Endothelial cell of umbilical vein (primary cell): Measurements from ENCODE around the gene KRT34. TPM values are rescaled to one million over a fixed set of nuclear protein-coding genes. Genes with fewer than 3 reads are reported as not detected.

Experiments
- BruUV-seq: library from RNA; stranded (reverse); fragments of 400-500 nt; replicated peaks from 2 replicates; lab custom pipeline; 2021; lab: Mats Ljungman, UMichigan
- CTCF ChIA-PET: fragments of 300-600, 350-600 bp; sonication (Branson Sonifier 250); formaldehyde crosslinking; loops from one replicate; lab custom pipeline; 2021; ENCODE audit warnings: antibody characterized with exemption, inconsistent platforms; lab: Charles Lee
- POLR2A ChIA-PET: fragments of 300-600, 350-600 bp; sonication (Branson Sonifier 250); formaldehyde crosslinking; loops from one replicate; lab custom pipeline; 2021; ENCODE audit warnings: antibody characterized with exemption, inconsistent platforms; lab: Charles Lee
- DNase-seq: peaks from one replicate; pipeline ENCODE4 v3.0.0-alpha.2; 2011; ENCODE audit warnings: low read depth, low spot score
- FAIRE-seq: peaks from 2 replicates; lab custom pipeline; 2011; peaks lifted over from hg19 to GRCh38; lab: Jason Lieb, UNC
- H2AFZ ChIP-seq: 2 replicates; pipeline ENCODE4 v1.6.0; 2012; ENCODE audit warnings: low read depth, low read length, control low read depth, inconsistent platforms
- H3K27ac ChIP-seq: 2 replicates; pipeline ENCODE4 v1.5.1; 2011; ENCODE audit warnings: low read depth, mild to moderate bottlenecking, control low read depth, low read length, moderate library complexity; ENCODE audit not compliant: insufficient read depth
- H3K27me3 ChIP-seq, 2 experiments: 2 replicates each; pipeline versions ENCODE4 v1.6.0 to v1.6.1; 2011; ENCODE audit warnings: low read length in 2 of 2, mixed read lengths in 1 of 2; ENCODE audit not compliant: control insufficient read depth in 2 of 2, insufficient read depth in 2 of 2
- H3K36me3 ChIP-seq, 2 experiments: 2 replicates in 1 of 2; 3 replicates in 1 of 2; pipeline ENCODE4 v1.5.1; 2011; ENCODE audit warnings: low read length in 2 of 2, mild to moderate bottlenecking in 1 of 2, moderate library complexity in 1 of 2; ENCODE audit not compliant: control insufficient read depth in 2 of 2, insufficient read depth in 2 of 2; ENCODE audit errors: extremely low read depth in 1 of 2
- H3K4me1 ChIP-seq: 3 replicates; pipeline ENCODE4 v1.5.1; 2011; ENCODE audit warnings: mild to moderate bottlenecking, low read length; ENCODE audit not compliant: control insufficient read depth, insufficient read depth; ENCODE audit errors: extremely low read depth
- H3K4me2 ChIP-seq: 2 replicates; pipeline ENCODE4 v1.6.1; 2011; ENCODE audit warnings: low read length, control low read depth, mixed read lengths; ENCODE audit not compliant: insufficient read depth
- H3K4me3 ChIP-seq, 3 experiments: fragments of 200-600 bp in 1 of 3; sonication (generic), shearing (Covaris generic) in 1 of 3; replicated peaks in 1 of 3; 2 replicates each; pipeline ENCODE4 v1.5.1; 2011 to 2016; ENCODE audit warnings: control low read depth in 3 of 3, low read length in 3 of 3, mild to moderate bottlenecking in 2 of 3, inconsistent platforms in 1 of 3, low read depth in 1 of 3, moderate library complexity in 1 of 3; ENCODE audit not compliant: insufficient read depth in 1 of 3
- H3K79me2 ChIP-seq: 2 replicates; pipeline ENCODE4 v1.6.0; 2012; ENCODE audit warnings: low read length, inconsistent platforms; ENCODE audit not compliant: control insufficient read depth, insufficient read depth
- H3K9ac ChIP-seq: replicated peaks from 2 replicates; pipeline ENCODE3; 2011; ENCODE audit warnings: low read length, control low read depth; ENCODE audit not compliant: insufficient read depth; ENCODE audit errors: extremely low read depth
- H3K9me1 ChIP-seq: replicated peaks from 3 replicates; pipeline ENCODE4 v1.6.0; 2011; ENCODE audit warnings: mild to moderate bottlenecking, low read length; ENCODE audit not compliant: control insufficient read depth, insufficient read depth; ENCODE audit errors: extremely low read depth
- H3K9me3 ChIP-seq: replicated peaks from 2 replicates; pipeline ENCODE4 v1.5.1; 2012; ENCODE audit warnings: low read length, inconsistent platforms; ENCODE audit not compliant: control insufficient read depth, insufficient read depth
- H4K20me1 ChIP-seq: replicated peaks from 2 replicates; pipeline ENCODE3; 2011; ENCODE audit warnings: mild to moderate bottlenecking, low read length; ENCODE audit not compliant: control insufficient read depth, insufficient read depth; ENCODE audit errors: extremely low read depth
- EZH2 ChIP-seq: IDR thresholded peaks from 2 replicates; pipeline ENCODE4 v1.6.1; 2012; ENCODE audit warnings: borderline replicate concordance, low read depth, mild to moderate bottlenecking, moderate library complexity, low read length, inconsistent platforms; ENCODE audit not compliant: severe bottlenecking
- FOS ChIP-seq: IDR thresholded peaks from 2 replicates; pipeline ENCODE4 v1.6.1; 2011; ENCODE audit warnings: mild to moderate bottlenecking, low read length, moderate library complexity, borderline replicate concordance; ENCODE audit not compliant: insufficient read depth
- GATA2 ChIP-seq: IDR thresholded peaks from 2 replicates; pipeline ENCODE4 v1.7.0; 2011; ENCODE audit warnings: low read depth, mild to moderate bottlenecking, moderate library complexity, mixed read lengths, low read length; ENCODE audit not compliant: insufficient read length, insufficient read depth
- JUN ChIP-seq: IDR thresholded peaks from 2 replicates; pipeline ENCODE4 v1.6.1; 2011; ENCODE audit warnings: borderline replicate concordance, low read depth; ENCODE audit not compliant: insufficient read length, insufficient read depth
- MYC ChIP-seq: IDR thresholded peaks from one replicate; pipeline ENCODE4 v1.6.1; 2011; ENCODE audit warnings: mild to moderate bottlenecking, low read depth, low read length
- POLR2A ChIP-seq: IDR thresholded peaks from 2 replicates; pipeline ENCODE4 v1.6.1; 2012; ENCODE audit warnings: low read depth, mild to moderate bottlenecking, control low read depth, low read length
- POLR2AphosphoS5 ChIP-seq: IDR thresholded peaks from 2 replicates; pipeline ENCODE4 v1.6.1; 2012; ENCODE audit warnings: low read depth, mild to moderate bottlenecking, control low read depth, low read length, moderate library complexity; ENCODE audit not compliant: insufficient read depth
- dilution Hi-C: fragments of 300-500 bp; cut with MboI; formaldehyde crosslinking; loops from one replicate; pipeline ENCODE4 v1.15.0; 2019; ENCODE audit warnings: low sequenced_read_pairs; ENCODE audit not compliant: extremely low pct_ligation_motif_present
- intact Hi-C: fragments of 100-400 bp; cut with micrococcal nuclease; formaldehyde crosslinking; loops from one replicate; pipeline ENCODE4 v1.10.0; 2022
- polyA plus RNA-seq, 4 experiments: library from polyadenylated mRNA; depleted of rRNA in 3 of 4; stranded (reverse) in 3 of 4; unstranded in 1 of 4; fragments of >200 nt; gene quantifications; 2 replicates each; pipeline versions ENCODE4 v1.2.1 to v1.2.3, GENCODE V29; 2011 to 2012; ENCODE audit warnings: missing spikeins in 1 of 4
- total RNA-seq: library from RNA; stranded (reverse); gene quantifications from 2 replicates; pipeline ENCODE4 v1.2.3, GENCODE V29; 2021
- TF ChIP-seq, protein P1 (sequence below): IDR thresholded peaks from 2 replicates; pipeline ENCODE4 v1.6.1; 2011; ENCODE audit not compliant: insufficient read depth, insufficient read length
- TF ChIP-seq, protein P2 (sequence below), 2 donors: IDR thresholded peaks; 1 replicate in 1 of 2; 2 replicates in 1 of 2; pipeline ENCODE4 v1.5.1; 2011; ENCODE audit warnings: low read length in 2 of 2, mild to moderate bottlenecking in 2 of 2, moderate library complexity in 2 of 2, control low read depth in 1 of 2, inconsistent platforms in 1 of 2, low read depth in 1 of 2; ENCODE audit not compliant: insufficient read depth in 1 of 2; ENCODE audit errors: extremely low read depth in 1 of 2

KRT34 gene
- total and polyA plus RNA-seq, 2 donors (not counting 3 experiments of a cell fraction or from before 2014, with no cell fraction given): not detected

DNA sequence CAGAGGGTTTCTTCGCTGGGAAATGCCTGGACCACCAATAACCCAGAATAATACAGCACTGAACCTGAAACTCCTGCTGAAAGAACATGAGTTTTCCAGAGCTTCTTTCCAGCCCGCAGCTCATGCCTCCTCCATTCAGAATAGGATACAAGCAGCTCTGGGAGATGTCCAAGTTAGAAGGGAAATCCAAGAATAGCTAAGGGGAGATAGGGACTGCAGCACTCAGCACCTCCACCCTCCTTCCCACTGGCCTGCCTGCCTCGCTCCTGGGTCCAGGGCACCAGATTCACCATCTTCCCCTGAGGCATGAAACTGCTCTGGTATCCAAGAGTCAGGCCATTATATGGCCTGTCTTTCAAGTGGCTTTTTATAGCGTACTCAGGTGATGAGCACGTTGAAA is 11.2 kb upstream of the KRT34 start:
- no peaks in the 10 kb centered on the region for H3K36me3 ChIP-seq
- TF ChIP-seq JUN: no peak
- no peak for TF ChIP-seq GATA2
- TF ChIP-seq MYC: no peak
- TF ChIP-seq, protein P1, sequence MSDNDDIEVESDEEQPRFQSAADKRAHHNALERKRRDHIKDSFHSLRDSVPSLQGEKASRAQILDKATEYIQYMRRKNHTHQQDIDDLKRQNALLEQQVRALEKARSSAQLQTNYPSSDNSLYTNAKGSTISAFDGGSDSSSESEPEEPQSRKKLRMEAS: no peak
- TF ChIP-seq FOS: no peak
- TF ChIP-seq, protein P2, sequence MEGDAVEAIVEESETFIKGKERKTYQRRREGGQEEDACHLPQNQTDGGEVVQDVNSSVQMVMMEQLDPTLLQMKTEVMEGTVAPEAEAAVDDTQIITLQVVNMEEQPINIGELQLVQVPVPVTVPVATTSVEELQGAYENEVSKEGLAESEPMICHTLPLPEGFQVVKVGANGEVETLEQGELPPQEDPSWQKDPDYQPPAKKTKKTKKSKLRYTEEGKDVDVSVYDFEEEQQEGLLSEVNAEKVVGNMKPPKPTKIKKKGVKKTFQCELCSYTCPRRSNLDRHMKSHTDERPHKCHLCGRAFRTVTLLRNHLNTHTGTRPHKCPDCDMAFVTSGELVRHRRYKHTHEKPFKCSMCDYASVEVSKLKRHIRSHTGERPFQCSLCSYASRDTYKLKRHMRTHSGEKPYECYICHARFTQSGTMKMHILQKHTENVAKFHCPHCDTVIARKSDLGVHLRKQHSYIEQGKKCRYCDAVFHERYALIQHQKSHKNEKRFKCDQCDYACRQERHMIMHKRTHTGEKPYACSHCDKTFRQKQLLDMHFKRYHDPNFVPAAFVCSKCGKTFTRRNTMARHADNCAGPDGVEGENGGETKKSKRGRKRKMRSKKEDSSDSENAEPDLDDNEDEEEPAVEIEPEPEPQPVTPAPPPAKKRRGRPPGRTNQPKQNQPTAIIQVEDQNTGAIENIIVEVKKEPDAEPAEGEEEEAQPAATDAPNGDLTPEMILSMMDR (IDR thresholded peaks at IDR 0.05; ENCODE audit: extremely low read depth in 1 of 2, insufficient read depth in 1 of 2, low read depth in 1 of 2, low read length in 2 of 2): no peak
- TF ChIP-seq POLR2AphosphoS5: no peak
- no peak for TF ChIP-seq EZH2
- no peak for TF ChIP-seq POLR2A
- no peak overlapping the region for H2AFZ ChIP-seq
- no peak overlapping the region for H3K4me3 ChIP-seq
- H3K9ac ChIP-seq: no peak overlapping the region
- H3K27ac ChIP-seq: no peak overlapping the region
- H3K79me2 ChIP-seq: no peaks in the 10 kb centered on the region
- DNase-seq (no peak), FAIRE-seq (no peak)
- no peak overlapping the region for H3K4me2 ChIP-seq
- dilution Hi-C loops (no loop called here), intact Hi-C loops (no loop called here)
- no peaks in the 10 kb centered on the region for H3K4me1 ChIP-seq
- H3K27me3 ChIP-seq: peaks cover 8 to 20% of the 10 kb centered on the region in 2 experiments
- ChIA-PET CTCF (no interaction called here), POLR2A (no interaction called here)
- no TSS peak for BruUV-seq
- no peaks in the 10 kb centered on the region for H4K20me1 ChIP-seq
- H3K9me1 ChIP-seq: no peaks in the 10 kb centered on the region
- no peaks in the 10 kb centered on the region for H3K9me3 ChIP-seq
